ENCODE data around the gene KXD1.
"Not testable (repeated sequence)": the region's sequence is repeated elsewhere in the genome, so short reads cannot be mapped to it uniquely, and the experiment has no call there.

KXD1 gene

GRCh38 chr19:18587561-18587960, 29.9 kb downstream of the KXD1 start:
- FAIRE-seq, result no peak

- FAIRE-seq, result no peak
Observed at GRCh38 chr19:18587962-18588610, 30.4 kb downstream of the KXD1 start.

GRCh38 chr19:18588611-18589379, 31.1 kb downstream of the KXD1 start, which contains the start of gene REX1BD:
Gene REX1BD (plus strand): TSS chr19:18588798. CDS start chr19:18588802, 4 bp downstream.
- FAIRE-seq, result no peak

DNA sequence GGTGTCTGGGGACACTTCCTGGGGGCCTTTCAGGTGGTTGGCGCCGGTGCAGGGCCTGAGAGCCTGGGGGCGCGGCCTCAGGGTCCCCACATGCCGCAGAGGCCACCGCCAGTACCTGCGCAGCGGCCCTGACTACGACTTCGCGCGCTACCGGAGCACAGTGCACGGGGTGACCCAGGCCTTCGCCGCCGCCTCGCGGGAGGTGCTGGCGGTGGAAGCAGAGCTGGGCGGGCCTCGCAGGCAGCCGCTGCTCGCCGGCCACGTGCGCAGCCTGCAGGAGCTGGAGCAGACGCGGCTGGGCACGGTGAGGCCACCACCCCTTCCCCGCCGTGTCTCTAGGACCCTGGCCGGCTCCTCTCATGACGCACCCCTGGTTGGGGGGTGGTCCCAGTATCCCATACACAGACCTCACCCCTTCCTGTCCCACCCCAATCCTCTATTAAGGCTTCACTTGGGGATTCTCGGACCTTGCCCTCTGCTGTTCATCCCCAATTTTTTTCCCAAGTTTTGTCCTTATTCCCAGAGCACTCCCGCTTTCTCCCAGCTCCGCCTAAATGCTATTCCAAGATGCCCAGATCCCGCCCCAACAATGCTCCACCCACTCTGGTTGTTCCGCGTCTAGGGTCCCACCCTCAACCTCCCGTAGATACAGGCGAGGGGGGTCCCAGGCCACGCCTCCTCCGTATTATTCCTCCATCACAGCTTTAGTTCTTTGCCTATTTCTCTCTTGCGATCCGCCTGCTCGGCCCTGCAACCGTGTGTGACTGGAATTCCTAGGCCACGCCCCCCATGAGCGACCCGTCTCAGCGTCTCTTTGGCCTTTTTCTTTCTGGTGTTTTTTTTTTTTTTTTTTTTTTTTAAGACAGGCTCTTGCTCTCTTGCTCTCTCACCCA, 32.0 kb downstream of the KXD1 start:
- peak; percentile 92 for FAIRE-seq

GRCh38 chr19:18590273-18591272, 32.9 kb downstream of the KXD1 start:
- FAIRE-seq, result peak; percentile 92

DNA sequence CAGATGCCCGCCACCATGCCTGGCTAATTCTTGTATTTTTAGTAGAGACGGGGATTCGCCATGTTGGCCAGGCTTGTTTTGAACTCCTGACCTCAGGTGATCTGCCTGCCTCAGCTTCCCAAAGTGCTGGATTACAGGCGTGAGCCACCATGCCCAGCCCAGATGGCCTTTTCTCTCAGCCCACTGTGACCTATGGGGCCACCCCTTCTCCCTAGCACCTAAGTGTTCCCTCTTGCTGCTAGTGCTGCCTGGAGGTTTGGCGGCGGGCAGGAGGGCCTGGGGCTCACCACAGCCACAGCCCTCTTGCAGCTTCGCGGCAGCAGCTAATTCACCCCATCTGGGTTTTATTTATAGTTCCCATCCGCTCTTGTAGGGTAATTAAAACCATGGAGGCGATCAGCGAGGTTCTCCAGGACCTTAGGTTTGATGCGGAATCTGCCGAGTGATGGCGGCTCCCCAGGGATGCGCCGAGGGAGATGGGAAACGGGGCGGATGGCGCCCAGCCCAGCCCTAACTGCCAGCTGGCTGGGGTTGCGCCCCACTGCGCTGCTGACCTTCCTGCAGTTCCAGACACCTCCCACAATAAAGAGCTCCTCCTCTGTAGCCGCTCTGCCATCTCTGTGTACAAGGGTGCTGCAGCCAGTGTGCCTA, 34.2 kb downstream of the KXD1 start:
- no peak for FAIRE-seq

DNA sequence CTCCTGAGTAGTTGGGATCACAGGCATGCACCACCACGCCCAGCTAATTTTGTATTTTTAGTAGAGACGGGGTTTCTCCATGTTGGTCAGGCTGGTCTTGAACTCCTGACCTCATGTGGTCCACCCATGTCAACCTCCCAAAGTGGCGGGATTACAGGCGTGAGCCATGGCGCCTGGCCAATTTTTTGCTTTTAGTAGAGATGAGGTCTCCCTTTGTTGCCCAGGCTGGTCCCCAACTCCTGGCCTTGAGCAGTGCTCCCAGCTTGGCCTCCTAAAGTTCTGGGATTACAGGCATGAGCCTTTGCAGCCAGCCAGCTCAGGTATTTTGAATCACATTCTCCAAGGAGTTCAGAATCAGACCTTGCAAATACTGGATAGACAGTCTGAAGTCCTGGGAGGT, 35.1 kb downstream of the KXD1 start:
- not testable (repeated sequence) for FAIRE-seq

DNA sequence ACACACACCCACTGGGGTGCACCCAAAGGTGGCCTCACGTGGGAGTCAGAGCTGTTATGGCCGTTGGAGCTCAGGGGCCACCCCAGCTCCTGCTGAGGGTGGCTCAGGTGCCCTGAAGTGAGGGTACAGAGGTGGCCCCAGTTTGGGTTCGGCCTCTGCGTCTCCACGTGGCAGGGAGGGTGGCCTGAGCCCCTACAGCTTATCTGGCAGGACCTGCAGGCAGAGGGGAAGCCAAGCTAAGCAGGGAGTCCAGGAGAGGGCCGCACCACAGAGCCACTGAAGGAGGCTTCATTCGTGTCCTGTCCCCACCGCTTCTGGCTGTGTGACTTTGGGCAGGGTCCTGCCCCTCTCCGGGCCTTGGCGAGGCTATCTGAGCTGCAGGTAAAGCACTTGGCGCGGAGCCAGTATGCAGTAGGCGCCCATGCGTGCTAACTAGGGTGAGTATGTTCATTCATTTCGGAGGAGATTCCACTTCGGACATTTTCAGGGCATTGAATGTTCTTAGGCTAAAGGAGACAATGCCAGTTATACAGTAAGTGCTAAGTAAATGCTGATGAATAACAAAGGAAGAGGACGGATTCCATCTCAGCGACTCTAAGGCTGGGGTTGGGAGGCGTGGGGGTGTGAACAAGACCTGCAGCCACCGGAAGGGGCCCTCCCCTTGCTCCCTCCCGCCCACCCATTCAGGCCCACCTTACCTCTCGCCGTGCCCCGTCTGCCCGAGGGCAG, 35.9 kb downstream of the KXD1 start:
- FAIRE-seq, result no peak

GRCh38 chr19:18594096-18594823, 36.6 kb downstream of the KXD1 start:
- no peak for FAIRE-seq

- no peak for FAIRE-seq
Observed at GRCh38 chr19:18594824-18595373, 37.2 kb downstream of the KXD1 start.

DNA sequence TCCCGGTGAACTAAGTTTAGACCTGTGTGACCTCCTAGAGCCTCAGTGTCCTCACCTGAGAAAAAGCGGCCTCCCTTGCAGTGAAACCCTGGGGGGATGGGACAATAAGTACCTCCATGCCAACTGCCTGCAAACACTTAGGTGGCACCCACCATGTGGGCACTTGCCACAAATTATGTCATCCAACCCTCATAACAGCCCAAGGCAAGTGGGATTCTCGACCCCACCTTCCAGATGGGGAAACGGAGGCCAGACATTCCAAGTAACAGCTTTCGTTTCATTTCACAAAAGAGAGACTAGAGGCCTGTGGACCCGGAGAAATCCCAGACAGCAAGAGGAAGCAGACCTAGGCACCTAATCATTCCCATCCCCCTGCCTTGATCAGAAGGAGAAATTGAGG, 37.8 kb downstream of the KXD1 start:
- FAIRE-seq, result no peak

- FAIRE-seq, result no peak
Observed at GRCh38 chr19:18596752-18597157, 39.1 kb downstream of the KXD1 start.

DNA sequence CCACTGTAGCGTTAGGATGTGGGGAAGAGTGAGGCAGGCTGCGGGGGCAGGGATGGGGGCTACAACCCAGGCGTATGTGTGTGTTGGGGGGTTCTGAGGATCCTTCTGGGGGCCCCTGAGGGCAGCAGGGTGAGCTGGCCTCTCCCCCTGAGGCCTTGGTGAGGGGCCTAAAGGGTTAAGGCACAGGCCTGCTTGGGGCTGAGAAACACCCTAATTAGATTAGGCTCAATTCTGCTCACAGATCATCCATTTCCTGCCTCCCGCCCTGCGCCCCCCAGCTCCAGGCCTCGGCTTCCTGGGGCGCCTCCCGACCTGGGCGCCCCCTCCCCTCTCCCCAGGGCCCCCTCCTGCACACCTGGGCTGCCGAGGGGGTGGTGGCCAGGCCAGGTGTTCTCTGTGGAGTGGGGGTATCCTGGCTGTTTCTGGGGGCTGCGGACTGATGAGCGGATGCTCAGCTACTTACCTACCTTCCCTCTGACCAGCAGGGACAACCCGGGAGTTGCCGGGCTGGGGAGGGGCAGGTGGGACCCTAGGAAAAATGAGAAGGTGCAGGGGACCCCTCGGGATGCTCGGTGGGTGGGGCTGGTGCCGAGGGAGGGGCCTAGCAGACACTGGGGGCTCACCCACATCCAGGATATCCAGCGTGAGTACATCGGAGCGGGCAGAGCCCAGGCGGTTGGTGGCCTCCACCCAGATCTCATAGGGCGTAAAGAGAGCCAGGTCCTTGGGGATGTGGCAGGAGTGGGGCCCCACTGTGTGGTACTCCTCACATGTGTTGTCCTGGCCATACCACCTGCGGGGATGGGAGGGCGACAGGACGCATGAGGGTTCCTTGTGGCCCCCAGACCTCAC, 40.4 kb downstream of the KXD1 start:
- FAIRE-seq, result no peak

DNA sequence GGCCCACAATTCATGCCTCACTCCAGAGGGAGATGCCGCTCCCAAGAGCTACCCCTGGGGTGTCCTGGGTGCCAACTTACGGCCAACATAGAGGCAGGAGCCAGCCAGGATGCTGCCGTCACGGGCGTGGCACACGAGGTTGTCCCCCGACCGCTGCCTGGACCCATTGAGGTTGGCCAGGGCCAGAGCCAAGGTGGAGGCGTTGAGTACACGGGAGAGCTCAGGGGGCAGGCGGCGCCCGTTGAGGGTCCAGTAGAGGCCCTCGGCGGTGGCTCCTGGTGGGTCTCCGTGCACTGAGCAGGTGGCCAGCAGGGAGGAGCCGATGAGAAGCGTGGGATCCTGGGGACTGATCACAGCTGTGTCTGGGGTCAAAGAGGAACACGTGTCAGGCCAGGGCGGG, 41.8 kb downstream of the KXD1 start:
- FAIRE-seq, result no peak

DNA sequence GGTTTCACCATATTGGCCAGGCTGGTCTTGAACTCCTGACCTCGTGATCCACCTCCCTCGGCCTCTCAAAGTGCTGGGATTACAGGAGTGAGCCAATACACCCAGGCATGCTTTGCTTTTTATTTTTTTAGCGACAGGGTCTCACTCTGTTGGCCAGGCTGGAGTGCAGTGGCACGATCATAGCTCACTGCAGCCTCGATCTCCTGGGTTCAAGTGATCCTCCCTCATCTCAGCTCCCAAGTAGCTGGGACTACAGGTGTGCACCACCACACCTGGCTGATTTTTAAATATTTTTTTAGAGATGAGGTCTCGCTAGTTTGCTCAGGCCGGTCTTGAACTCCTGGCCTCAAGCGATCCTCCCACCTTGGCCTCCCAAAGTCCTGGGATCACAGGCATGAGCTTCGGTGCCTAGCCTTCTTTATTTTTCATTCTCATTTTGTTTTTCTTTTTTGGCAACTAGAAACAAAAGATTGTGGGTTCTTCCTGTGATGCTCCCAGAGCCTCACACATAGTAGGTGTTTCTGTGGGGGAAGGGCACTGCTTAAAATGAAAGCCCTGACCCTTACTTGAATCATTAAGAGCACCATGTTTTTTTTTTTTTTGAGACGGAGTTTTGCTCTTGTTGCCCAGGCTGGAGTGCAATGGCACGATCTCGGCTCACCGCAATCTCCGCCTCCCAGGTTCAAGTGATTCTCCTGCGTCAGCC, 43.2 kb downstream of the KXD1 start:
- not testable (repeated sequence) for FAIRE-seq

DNA sequence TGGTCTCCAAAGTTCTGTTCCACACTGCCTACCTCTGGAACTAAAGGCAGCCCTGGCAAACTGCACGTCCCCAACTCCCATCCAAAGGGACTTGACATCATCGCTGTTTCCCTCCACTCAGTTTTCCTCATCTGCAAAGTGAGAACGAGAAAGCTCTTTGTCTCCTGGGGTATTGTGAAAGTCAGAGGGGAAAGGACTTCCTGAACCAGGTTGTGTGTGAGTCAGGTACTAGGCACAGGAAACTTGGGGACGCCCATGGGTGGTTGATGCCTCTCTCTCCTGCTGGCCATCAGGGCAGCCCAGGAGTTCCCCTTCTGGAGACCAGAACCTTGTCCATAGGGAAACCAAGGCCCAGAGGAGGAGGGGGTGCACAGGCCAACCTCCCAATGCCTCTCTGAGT, 44.2 kb downstream of the KXD1 start:
- FAIRE-seq, result no peak

DNA sequence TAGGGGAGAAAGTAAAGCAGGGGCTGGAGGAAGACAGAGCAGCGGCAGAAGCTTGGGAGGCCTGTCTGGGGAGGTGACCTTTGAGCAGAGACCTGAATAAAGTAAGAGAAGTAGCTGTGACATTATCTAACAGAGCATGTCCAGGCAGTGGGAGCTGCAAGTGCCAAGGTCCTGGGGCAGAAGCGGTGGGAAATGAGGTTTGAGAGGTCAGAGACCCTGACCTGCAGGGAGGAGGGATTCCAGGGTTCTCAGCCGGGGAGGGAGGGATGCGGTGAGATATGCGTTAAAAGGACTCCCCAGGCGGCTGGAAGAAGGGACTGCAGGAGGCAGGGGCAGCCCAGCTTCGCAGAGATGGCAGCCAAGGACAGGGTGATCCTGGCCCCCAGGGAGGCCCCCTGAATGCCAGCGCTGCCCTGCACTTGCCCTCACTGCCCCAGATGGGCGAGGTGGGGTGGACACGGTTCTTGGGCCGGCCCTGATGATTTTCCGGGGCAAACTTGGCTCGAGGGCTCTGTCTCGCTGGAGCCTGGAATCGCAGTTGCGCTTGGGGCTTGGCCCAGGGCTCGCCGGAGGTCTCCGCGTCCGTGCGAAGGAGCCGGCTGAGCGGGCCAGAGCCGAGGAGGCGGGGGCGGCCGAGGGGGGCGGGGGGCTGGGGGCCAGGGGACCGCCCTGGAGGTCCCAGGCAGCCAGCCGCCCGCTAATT, 45.7 kb downstream of the KXD1 start:
- FAIRE-seq, result no peak

All from A204.1 (cell line).